HG03039 (cell line): ENCODE measurements around the gene DCLK1.

ENCODE experiments used
- ATAC-seq: cut with Tn5 transposase; IDR thresholded peaks from one replicate; pipeline ENCODE4 v1.9.1; 2021; ENCODE audit warnings: mild to moderate bottlenecking, moderate library complexity; ENCODE audit not compliant: unreplicated experiment

The DCLK1 gene

GRCh38 chr13:35794734-35795389, 336.3 kb downstream of the DCLK1 start:
- no peak for ATAC-seq

- ATAC-seq, result no peak
Observed at GRCh38 chr13:35793823-35794222, 337.4 kb downstream of the DCLK1 start.

- ATAC-seq, result no peak
Observed at GRCh38 chr13:35792911-35793310, 338.3 kb downstream of the DCLK1 start.

- no peak for ATAC-seq
Observed at GRCh38 chr13:35792021-35792420, 339.2 kb downstream of the DCLK1 start.

- ATAC-seq, result no peak
Observed at GRCh38 chr13:35791184-35791851, 339.9 kb downstream of the DCLK1 start.

- ATAC-seq, result peak; percentile 73
Observed at GRCh38 chr13:35789335-35790165, 341.6 kb downstream of the DCLK1 start.

GRCh38 chr13:35787937-35788336, 343.2 kb downstream of the DCLK1 start:
- no peak for ATAC-seq

- no peak for ATAC-seq
Observed at GRCh38 chr13:35785576-35786303, 345.4 kb downstream of the DCLK1 start.

- ATAC-seq, result no peak
Observed at GRCh38 chr13:35784286-35784951, 346.8 kb downstream of the DCLK1 start.

GRCh38 chr13:35782793-35783192, 348.4 kb downstream of the DCLK1 start:
- ATAC-seq, result no peak

GRCh38 chr13:35781036-35782000, 349.9 kb downstream of the DCLK1 start:
- no peak for ATAC-seq

GRCh38 chr13:35780613-35781012, 350.6 kb downstream of the DCLK1 start:
- no peak for ATAC-seq

- no peak for ATAC-seq
Observed at GRCh38 chr13:35771898-35772297, 359.3 kb downstream of the DCLK1 start.

- ATAC-seq, result no peak
Observed at GRCh38 chr13:35770756-35771297, 360.4 kb downstream of the DCLK1 start.

GRCh38 chr13:35769812-35770211, 361.4 kb downstream of the DCLK1 start:
- ATAC-seq, result no peak

GRCh38 chr13:35768551-35768950, 362.6 kb downstream of the DCLK1 start:
- no peak for ATAC-seq

- ATAC-seq, result no peak
Observed at GRCh38 chr13:35768073-35768472, 363.1 kb downstream of the DCLK1 start.

- no peak for ATAC-seq
Observed at GRCh38 chr13:35767256-35767976, 363.8 kb downstream of the DCLK1 start.

- no peak for ATAC-seq
Observed at GRCh38 chr13:35766663-35767062, 364.5 kb downstream of the DCLK1 start.
